GM19023 (cell line): ENCODE data around the gene NPIPB4.
A peak's percentile ranks its signal among the peaks of the same experiment; 100 is the strongest.
"Not testable (repeated sequence)": the region's sequence is repeated elsewhere in the genome, so short reads cannot be mapped to it uniquely, and the experiment has no call there.

Source experiments
- ATAC-seq: cut with Tn5 transposase; IDR thresholded peaks from one replicate; pipeline ENCODE4 v1.9.1; 2021; ENCODE audit warnings: mild to moderate bottlenecking, moderate library complexity; ENCODE audit not compliant: unreplicated experiment

NPIPB4 gene

DNA sequence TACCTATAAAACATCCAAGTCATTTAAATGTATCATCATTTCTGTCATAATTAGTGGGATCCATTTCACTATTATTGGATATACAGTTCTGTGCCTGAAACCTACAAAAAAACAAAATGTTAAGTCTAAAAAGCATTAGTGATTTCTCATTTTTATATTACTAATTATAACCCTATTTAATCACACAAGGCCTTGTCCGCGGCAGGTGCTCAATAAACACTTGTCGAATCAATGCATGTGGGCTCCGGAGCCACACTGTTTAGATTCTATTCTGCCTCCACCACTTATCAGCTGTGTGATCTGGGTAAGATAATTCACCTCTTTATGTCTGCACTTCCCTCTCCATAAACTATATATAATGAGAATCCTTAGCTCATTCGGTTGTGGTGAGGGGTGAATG lies at the start of gene NPIPB4:
Gene NPIPB4 (minus strand): TSS at position 101 of the 400 bp plus-strand sequence. CDS start 378 bp downstream, outside the sequence.
- not testable (repeated sequence) for ATAC-seq

DNA sequence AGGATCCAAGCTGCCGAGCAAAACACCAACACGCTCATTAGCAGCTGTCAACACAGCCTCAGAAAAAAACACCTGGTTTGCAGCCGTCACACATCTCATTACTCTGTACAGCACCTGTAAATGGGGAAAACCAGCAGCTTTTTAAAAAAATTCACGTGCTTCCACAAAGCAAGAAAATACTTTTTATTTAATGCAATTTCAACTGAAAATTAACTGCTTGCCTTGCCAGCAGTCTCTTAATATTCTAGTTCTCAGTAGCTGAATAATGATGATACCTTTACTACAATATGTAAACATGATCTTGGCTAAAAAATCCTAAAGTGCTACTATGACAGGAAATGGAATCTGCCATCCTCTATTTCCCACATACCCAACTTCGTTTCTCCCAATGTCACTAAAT lies 41.4 kb upstream of the NPIPB4 start:
- not testable (repeated sequence) for ATAC-seq

DNA sequence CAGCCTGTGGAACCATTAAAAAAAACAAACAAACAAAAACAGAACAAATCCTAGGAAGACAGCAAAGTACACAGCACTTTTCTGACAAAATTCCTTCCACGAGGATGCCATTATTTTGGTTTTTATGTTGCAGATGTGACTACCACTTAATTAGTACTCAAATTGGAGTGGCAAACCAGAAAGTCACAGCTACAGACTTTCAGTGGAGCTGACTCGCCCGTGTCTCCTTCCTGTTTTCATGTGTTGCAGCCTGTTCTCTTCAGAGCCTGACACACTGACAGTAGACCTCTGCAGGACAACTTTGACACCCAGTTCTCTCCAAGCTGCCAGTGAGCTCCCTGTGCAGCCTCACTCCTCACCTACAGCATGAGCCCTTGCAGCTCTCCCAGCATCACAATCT lies 24.4 kb upstream of the NPIPB4 start:
- not testable (repeated sequence) for ATAC-seq

DNA sequence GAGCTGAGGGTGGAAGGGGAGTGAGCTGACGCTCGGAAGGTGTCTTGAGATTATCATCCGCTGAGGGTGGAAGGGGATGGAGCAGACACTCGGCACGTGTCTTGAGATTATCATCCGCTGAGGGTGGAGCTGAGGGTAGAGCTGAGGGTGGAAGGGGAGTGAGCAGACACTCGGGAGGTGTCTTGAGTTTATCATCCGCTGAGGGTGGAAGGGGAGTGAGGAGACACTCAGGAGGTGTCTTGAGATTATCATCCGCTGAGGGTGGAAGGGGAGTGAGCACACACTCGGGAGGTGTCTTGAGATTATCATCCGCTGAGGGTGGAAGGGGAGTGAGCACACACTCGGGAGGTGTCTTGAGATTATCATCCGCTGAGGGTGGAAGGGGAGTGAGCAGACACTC lies 20.4 kb downstream of the NPIPB4 start:
- ATAC-seq, result not testable (repeated sequence)

DNA sequence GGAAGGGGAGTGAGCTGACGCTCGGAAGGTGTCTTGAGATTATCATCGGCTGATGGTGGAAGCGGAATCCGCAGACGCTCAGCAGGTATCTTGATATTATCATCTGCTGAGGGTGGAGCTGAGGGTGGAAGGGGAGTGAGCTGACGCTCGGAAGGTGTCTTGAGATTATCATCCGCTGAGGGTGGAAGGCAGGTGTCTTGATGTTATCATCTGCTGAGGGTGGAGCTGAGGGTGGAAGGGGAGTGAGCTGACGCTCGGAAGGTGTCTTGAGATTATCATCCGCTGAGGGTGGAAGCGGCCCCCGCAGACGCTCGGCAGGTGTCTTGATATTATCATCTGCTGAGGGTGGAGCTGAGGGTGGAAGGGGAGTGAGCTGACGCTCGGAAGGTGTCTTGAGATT lies 21.2 kb downstream of the NPIPB4 start:
- not testable (repeated sequence) for ATAC-seq

DNA sequence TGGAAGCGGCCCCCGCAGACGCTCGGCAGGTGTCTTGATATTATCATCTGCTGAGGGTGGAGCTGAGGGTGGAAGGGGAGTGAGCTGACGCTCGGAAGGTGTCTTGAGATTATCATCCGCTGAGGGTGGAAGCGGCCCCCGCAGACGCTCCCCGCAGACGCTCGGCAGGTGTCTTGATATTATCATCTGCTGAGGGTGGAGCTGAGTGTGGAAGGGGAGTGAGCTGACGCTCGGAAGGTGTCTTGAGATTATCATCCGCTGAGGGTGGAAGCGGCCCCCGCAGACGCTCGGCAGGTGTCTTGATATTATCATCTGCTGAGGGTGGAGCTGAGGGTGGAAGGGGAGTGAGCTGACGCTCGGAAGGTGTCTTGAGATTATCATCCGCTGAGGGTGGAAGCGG lies 21.8 kb downstream of the NPIPB4 start:
- not testable (repeated sequence) for ATAC-seq

DNA sequence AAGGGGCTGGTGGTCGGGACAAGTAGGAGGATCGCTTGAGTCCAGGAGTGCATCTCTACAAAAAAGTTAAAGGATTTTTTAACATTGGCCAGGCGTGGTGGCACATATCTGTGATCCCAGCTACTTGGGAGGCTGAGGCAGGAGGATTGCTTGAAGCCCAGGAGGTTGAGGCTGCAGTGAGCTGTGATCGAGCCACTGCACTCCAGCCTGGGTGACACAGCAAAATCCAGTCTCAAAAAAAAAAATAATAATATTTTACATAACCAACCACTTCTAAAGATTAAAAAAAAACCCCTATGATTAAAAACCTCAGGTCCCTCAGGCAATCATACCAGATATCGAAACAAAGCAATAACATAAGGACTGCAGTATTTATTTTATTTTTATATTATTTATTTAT lies 23.3 kb downstream of the NPIPB4 start:
- not testable (repeated sequence) for ATAC-seq

DNA sequence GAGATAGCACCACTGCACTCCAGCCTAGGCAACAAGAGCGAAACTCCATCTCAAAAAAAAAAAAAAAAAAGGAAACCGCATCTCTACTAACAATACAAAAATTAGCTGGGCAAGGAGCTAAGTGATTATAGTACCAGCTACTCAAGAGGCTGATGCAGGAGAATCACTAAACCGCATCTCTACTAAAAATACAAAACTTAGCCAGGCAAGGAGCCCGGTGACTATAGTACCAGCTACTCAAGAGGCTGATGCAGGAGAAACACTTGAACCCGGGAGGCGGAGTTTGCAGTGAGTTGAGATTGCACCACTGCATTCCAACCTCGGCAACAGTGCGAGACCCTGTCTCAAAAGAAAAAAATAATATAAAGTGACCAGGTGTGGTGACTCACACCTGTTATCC lies 27.6 kb downstream of the NPIPB4 start:
- ATAC-seq, result not testable (repeated sequence)

DNA sequence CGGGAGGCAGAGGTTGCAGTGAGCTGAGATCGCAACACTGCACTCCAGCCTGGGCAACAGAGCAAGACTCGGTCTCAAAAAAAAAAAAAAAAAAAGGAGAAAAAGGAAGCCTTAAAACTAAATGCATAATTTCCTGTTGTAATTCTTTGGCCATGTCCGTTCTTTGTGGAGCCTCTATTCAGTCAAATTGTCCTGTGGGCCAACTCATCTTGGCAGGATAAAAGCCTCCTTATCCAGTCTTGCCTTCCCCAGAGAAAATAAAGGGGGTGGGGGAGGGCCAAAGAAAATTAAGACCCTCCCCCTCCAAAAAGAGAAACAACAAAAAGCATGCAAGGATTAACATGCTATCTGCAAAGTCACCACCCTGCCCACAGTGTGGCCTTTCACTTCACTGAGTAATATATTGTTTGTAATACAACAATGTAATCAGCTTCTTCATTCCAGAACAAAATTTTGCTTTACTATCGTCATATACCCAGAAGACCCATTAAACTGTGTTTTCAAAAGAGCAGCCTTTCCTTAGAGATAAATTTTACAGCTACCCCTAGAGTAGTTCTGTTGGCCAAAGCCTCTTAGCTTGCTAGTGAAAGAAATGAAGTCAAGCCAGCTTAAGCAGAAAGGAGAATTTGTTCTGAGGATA lies 31.4 kb downstream of the NPIPB4 start:
- not testable (repeated sequence) for ATAC-seq

DNA sequence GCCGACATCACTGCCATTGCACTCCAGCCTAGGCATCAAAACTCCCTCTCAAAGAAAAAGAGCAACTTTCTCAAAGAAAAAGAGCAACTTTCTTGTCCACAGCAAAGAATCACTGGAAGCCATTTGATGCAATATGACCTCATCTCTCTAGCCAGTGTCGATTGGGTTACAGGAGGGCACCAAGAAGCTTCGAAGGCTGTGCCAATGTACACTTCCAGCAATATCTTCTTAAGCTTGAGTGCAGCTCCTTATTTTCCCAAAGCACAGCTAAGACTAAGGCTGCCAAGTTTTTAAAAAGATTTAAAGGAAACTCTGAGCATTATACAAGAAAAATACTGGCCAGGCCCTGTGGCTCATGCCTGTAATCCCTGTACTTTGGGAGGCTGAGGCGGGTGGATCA lies 32.0 kb downstream of the NPIPB4 start:
- not testable (repeated sequence) for ATAC-seq

DNA sequence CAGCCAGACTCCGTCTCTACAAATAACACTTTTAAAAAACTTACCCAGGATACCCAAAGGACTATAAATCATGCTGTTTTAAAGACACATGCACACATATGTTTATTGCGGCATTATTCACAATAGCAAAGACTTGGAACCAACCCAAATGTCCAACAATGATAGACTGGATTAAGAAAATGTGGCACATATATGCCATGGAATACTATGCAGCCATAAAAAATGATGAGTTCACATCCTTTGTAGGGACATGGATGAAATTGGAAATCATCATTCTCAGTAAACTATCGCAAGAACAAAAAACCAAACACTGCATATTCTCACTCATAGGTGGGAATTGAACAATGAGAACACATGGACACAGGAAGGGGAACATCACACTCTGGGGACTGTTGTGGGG lies 34.3 kb downstream of the NPIPB4 start:
- ATAC-seq, result not testable (repeated sequence)

DNA sequence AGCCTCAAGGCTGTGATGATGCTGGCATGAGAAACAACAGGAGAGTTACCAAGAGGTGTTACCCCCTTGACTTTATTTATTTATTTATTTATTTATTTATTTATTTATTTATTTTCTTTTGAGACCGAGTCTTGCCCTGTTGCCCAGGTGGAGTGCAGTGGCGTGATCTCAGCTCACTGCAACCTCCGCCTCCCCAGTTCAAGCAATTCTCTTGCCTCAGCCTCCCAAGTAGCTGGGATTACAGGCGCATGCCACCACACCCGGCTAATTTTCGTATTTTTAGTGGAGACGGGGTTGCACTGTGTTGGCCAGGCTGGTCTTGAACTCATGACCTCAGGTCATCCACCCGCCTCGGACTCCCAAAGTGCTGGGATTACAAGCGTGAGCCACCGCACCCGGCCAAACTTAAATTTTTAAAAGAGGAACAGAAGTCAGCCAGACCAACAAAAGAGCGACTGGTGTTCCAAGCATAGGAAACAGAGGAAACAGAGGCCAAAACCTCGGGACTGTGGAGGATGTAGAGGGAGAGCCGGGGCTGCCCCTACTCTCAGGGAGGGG lies 36.6 kb downstream of the NPIPB4 start:
- not testable (repeated sequence) for ATAC-seq

DNA sequence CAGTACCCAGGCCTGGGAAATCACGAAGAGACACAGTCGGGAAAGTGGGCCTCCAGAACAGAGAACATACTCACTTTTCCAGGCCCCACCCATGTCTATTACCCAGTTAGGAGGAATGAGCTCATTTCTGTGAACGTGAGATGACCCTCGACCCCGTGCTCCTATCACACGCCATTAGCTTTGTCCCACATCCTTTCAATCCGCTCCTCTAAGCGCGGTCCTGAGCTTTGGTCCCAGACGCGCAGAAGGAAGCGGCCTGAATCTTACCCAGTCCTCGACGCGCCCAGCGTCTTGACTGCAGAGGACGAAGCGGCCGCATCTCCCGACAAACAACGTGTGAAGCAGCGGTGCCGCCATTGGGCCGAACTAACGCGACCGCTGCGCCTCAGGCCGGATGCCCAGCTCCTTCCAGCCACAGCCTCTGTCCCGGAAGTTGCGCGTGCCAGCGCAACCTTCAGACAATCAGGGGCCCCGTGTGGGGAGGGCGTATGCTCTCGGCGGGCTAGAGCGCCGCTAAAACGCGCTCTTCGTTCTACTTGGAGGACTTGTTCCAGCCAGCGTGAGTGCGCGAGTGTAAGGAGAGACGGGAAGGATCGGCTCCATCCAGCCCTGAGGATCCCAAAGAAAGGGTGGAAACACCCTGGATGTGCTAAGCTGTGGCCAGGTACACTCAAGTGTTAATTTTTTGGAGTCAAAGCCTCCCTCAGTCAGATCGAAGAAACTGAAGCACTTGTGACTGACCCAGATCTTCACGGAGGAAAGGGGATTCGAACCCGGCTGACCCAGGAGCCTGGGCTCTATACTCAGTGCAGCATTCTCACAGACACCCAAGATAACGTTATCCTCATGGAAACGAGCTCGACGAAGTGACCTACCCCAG lies 37.3 kb downstream of the NPIPB4 start:
- ATAC-seq, result peak; percentile 90

DNA sequence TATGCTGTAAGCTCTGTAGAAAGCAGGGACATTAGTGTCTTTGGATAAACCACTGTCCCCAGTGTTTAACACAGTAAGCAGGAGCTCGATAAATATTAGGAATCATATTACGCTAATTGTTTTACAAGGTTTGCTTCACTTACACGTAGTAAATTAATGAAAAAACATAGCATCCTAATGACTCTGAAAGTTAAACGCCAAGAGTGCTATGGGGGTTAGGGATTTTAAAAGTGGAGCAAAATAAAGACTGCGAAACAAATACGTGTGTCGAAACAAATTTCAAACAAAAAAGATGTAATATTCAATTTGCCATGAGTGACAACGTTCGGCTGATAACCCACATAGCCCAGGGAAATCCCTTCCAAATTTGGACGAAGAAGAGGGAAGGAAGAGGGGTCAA lies 37.9 kb downstream of the NPIPB4 start:
- ATAC-seq, result not testable (repeated sequence)

DNA sequence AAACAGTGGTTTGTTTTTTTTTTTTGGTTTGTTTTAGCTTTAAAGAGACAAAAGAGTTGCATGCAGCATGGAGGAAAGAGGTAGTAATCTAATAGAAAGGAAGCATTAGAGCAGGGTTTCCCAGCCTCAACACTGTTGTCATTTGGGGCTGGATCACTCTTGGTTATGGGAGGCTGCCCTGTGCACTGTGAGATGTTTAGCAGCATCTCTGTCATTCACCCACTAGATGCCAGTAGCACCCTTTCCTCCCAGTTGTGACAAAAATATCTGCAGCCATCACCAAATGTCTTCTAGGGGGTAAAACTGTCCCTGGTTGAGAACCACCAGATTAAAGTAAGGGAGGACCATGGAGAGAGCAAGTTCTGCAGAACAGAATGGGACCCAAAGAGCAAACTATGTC lies 40.5 kb downstream of the NPIPB4 start:
- ATAC-seq, result not testable (repeated sequence)

DNA sequence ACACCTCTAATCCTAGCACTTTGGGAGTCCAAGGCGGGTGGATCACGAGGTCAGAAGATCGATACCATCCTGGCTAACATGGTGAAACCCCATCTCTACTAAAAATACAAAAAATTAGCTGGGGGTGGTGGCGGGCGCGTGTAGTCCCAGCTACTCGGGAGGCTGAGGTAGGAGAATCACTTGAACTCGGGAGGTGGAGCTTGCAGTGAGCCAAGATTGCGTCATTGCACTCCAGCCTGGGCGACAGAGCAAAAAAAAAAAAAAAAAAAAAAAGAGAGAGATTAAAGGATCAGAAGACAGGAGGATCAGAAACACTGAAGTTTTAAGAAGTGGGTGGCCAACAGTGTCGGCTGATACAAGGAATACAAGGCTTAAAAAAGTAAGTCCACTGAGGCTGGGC lies 41.9 kb downstream of the NPIPB4 start:
- ATAC-seq, result not testable (repeated sequence)

DNA sequence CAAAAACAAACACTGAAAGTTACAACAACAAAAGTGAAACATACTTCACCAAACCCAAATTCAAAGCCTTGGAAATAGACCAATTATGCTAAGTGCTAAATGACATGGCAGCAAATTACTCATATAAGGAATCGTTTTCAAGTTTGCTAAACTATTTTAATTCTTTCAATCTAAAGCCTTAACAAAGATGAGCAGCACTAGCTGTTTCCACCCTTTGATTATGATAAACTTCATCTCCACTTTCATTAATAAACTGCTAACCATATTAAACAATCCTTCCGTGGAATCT lies 55.2 kb downstream of the NPIPB4 start:
- ATAC-seq, result not testable (repeated sequence)

DNA sequence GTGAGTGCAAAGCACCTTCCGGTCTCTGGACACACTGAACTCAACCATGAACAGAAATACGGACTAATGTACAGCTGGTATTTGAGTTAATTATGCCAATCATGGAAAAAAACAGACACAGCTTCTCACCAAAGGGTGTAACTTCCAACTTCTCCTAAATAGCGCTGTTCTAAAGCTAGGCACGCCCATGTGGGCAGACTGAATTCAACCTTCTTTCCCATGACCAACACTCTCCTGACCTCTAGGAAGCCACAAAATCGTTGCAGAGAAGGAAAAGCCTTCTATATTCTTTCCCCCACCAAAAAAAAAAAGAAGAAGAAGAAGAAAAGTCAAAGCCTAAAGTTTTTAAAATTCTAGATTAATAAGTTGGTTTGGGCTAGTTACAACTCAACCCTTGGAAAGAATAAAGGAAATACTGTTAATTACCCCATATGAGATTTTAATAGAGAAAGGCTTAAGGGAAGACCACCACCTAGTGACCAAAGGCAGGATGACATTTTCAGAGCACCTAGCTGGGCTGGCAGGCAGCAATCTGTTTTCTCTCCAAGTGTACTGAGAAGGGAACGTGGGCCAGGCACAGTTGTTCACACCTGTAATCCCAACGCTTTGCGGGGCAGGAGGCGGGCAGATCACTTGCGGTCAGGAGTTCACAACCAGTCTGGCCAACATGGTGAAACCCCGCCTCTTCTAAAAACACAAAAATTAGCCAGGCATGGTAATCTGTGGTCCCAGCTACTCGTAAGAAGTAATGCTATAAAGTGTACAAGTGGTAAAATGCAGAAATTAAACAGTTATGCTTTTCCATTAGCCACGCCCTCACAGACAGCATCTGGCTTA lies 55.8 kb downstream of the NPIPB4 start:
- ATAC-seq, result not testable (repeated sequence)

DNA sequence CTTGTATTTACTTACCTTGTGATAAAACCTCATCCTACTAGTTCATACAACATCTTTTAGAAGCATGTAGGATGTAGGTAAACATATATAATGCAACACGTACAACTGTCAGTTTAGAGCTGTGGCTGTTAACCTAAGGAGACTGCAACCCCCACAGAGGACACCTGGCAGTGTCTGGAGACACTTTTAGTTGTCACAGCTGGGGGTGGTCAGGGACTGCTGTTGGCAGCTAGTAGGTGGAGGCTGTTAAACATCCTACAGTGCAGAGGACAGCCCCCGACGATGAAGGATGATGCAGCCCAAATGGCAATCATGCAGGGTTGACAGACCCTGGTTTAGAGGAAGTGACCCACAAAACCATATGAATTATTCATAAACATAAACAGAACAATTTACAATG lies 59.0 kb downstream of the NPIPB4 start:
- not testable (repeated sequence) for ATAC-seq

DNA sequence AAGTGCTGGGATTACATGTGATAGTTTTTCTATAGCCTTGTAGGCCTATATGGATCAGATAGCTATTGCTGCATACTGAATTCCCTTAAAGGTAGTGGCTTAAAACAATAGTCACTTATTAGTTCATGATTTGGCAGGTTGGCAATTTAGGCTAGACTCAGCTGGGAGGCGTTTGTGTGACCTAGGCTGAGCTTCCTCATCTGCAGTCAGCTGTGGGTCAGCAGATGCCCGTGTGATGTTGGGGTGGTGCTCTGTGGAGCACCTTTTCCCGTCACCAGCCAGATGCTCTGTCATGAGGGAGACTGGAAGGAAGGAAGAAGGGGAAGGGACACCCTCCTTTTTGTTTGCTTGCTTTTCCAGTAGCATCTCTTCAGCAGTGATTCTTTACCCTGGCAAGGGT lies 64.2 kb downstream of the NPIPB4 start:
- ATAC-seq, result not testable (repeated sequence)

DNA sequence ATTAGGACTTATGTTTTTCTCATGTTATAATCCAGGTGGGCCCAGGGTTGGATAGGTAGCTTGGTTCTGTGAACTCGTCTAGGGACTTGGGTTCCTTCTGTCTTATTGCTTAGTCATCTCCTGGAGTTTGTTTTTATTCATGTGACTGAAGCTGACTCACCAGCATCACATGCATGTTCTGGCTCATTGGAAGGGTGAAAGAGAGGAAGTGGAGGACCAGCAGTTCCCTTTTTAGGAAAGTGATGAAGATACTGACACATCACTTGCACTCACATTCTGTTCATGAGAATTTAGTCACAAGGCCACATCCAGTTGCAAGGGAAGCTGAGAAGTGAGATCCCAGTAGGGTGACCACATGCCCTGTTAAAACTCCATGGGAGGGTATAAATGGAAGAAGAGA lies 67.0 kb downstream of the NPIPB4 start:
- not testable (repeated sequence) for ATAC-seq
